WTC11 (cell line): ENCODE data around the gene UTP11. TPM values are rescaled to one million over a fixed set of nuclear protein-coding genes. Genes with fewer than 3 reads are reported as not detected.

ENCODE experiments used
- ARID4B ChIP-seq: sonication (generic); formaldehyde crosslinking; IDR thresholded peaks from 2 replicates; pipeline ENCODE4 v1.8.0; 2023; ENCODE audit warnings: missing genetic modification reagents, mild to moderate bottlenecking, borderline replicate concordance
- CBFB ChIP-seq: sonication (generic); formaldehyde crosslinking; IDR thresholded peaks from 2 replicates; pipeline ENCODE4 v1.8.1; 2022; ENCODE audit warnings: mild to moderate bottlenecking, low read depth, missing genetic modification reagents
- CDX4 ChIP-seq: fragments of 250-450 bp; sonication (Bioruptor Pico); IDR thresholded peaks from 2 replicates; pipeline ENCODE4 v1.9.0; 2021; ENCODE audit warnings: moderate library complexity, mild to moderate bottlenecking, inconsistent platforms, borderline replicate concordance
- CREB1 ChIP-seq: sonication (generic); formaldehyde crosslinking; IDR thresholded peaks from 2 replicates; pipeline ENCODE4 v1.8.0; 2023; ENCODE audit warnings: mild to moderate bottlenecking, missing genetic modification reagents
- EMX1 ChIP-seq: fragments of 250-450 bp; sonication (Bioruptor Pico); IDR thresholded peaks from 2 replicates; pipeline ENCODE4 v1.8.0; 2021; ENCODE audit warnings: mild to moderate bottlenecking
- ESRRA ChIP-seq: sonication (generic); formaldehyde crosslinking; IDR thresholded peaks from 2 replicates; pipeline ENCODE4 v1.8.1; 2022; ENCODE audit warnings: mild to moderate bottlenecking, missing genetic modification reagents, borderline replicate concordance
- ETV6 ChIP-seq: sonication (generic); formaldehyde crosslinking; IDR thresholded peaks from 2 replicates; pipeline ENCODE4 v1.8.1; 2022; ENCODE audit warnings: mild to moderate bottlenecking, missing genetic modification reagents
- FOXJ3 ChIP-seq: sonication (generic); formaldehyde crosslinking; IDR thresholded peaks from 2 replicates; pipeline ENCODE4 v1.9.0; 2021; ENCODE audit warnings: missing genetic modification reagents, mild to moderate bottlenecking, borderline replicate concordance
- GABPB1 ChIP-seq: sonication (generic); formaldehyde crosslinking; IDR thresholded peaks from 2 replicates; pipeline ENCODE4 v1.8.1; 2023; ENCODE audit warnings: mild to moderate bottlenecking, missing genetic modification reagents
- JAZF1 ChIP-seq: fragments of 250-450 bp; sonication (Bioruptor Pico); IDR thresholded peaks from 2 replicates; pipeline ENCODE4 v1.9.0; 2021; ENCODE audit warnings: moderate library complexity, mild to moderate bottlenecking, inconsistent platforms
- MAX ChIP-seq: sonication (generic); formaldehyde crosslinking; IDR thresholded peaks from 2 replicates; pipeline ENCODE4 v1.8.0; 2022; ENCODE audit warnings: mild to moderate bottlenecking, missing genetic modification reagents
- MLX ChIP-seq: sonication (generic); formaldehyde crosslinking; IDR thresholded peaks from 2 replicates; pipeline ENCODE4 v1.8.1; 2023; ENCODE audit warnings: mild to moderate bottlenecking, missing genetic modification reagents, moderate library complexity
- MXD4 ChIP-seq: fragments of 250-450 bp; sonication (Bioruptor Pico); IDR thresholded peaks from 2 replicates; pipeline ENCODE4 v1.8.0; 2021; ENCODE audit warnings: mild to moderate bottlenecking, moderate library complexity, borderline replicate concordance
- NFATC4 ChIP-seq: fragments of 250-450 bp; sonication (Bioruptor Pico); IDR thresholded peaks from 2 replicates; pipeline ENCODE4 v1.9.0; 2021; ENCODE audit warnings: mild to moderate bottlenecking
- NR3C1 ChIP-seq: sonication (generic); formaldehyde crosslinking; conservative IDR thresholded peaks from 2 replicates; pipeline ENCODE4 v1.8.1; 2023; ENCODE audit warnings: low read depth, mild to moderate bottlenecking, missing genetic modification reagents
- PRRX2 ChIP-seq: fragments of 250-450 bp; sonication (Bioruptor Pico); IDR thresholded peaks from 2 replicates; pipeline ENCODE4 v1.8.0; 2021; ENCODE audit warnings: mild to moderate bottlenecking
- RELA ChIP-seq: sonication (generic); formaldehyde crosslinking; IDR thresholded peaks from 2 replicates; pipeline ENCODE4 v1.8.1; 2022; ENCODE audit warnings: missing genetic modification reagents, mild to moderate bottlenecking, borderline replicate concordance
- RORB ChIP-seq: fragments of 250-450 bp; sonication (Bioruptor Pico); IDR thresholded peaks from 2 replicates; pipeline ENCODE4 v1.9.0; 2021; ENCODE audit warnings: mild to moderate bottlenecking
- SMAD4 ChIP-seq: sonication (generic); formaldehyde crosslinking; IDR thresholded peaks from 2 replicates; pipeline ENCODE4 v1.8.0; 2022; ENCODE audit warnings: mild to moderate bottlenecking, missing genetic modification reagents
- TCF7 ChIP-seq: sonication (generic); formaldehyde crosslinking; IDR thresholded peaks from 2 replicates; pipeline ENCODE4 v1.8.0; 2022; ENCODE audit warnings: mild to moderate bottlenecking, low read depth, missing genetic modification reagents, moderate library complexity
- TEAD1 ChIP-seq: sonication (generic); formaldehyde crosslinking; IDR thresholded peaks from 2 replicates; pipeline ENCODE4 v1.8.0; 2022; ENCODE audit warnings: mild to moderate bottlenecking, missing genetic modification reagents
- USF2 ChIP-seq: sonication (generic); formaldehyde crosslinking; IDR thresholded peaks from 2 replicates; pipeline ENCODE4 v1.8.1; 2023; ENCODE audit warnings: mild to moderate bottlenecking, missing genetic modification reagents, moderate library complexity
- ZBTB43 ChIP-seq: sonication (generic); formaldehyde crosslinking; IDR thresholded peaks from 2 replicates; pipeline ENCODE4 v1.8.1; 2023; ENCODE audit warnings: mild to moderate bottlenecking, missing genetic modification reagents
- ZMAT4 ChIP-seq: fragments of 250-450 bp; sonication (Bioruptor Pico); IDR thresholded peaks from 2 replicates; pipeline ENCODE4 v1.9.0; 2021; ENCODE audit warnings: mild to moderate bottlenecking
- ZNF138 ChIP-seq: sonication (generic); formaldehyde crosslinking; conservative IDR thresholded peaks from 2 replicates; pipeline ENCODE4 v1.8.1; 2022; ENCODE audit warnings: mild to moderate bottlenecking, moderate library complexity, missing genetic modification reagents
- ZNF416 ChIP-seq: fragments of 250-450 bp; sonication (Bioruptor Pico); IDR thresholded peaks from 2 replicates; pipeline ENCODE4 v1.9.0; 2021; ENCODE audit warnings: mild to moderate bottlenecking, inconsistent platforms
- total RNA-seq: library from RNA; stranded (reverse); gene quantifications from 3 replicates; pipeline ENCODE4 v1.2.3, GENCODE V29; 2021
- TF ChIP-seq, protein P1 (sequence below): sonication (generic); formaldehyde crosslinking; IDR thresholded peaks from 2 replicates; pipeline ENCODE4 v1.8.1; 2022; ENCODE audit warnings: mild to moderate bottlenecking, moderate library complexity, missing genetic modification reagents
- TF ChIP-seq, protein P2 (sequence below): sonication (generic); formaldehyde crosslinking; IDR thresholded peaks from 2 replicates; pipeline ENCODE4 v1.8.1; 2022; ENCODE audit warnings: low read depth, missing genetic modification reagents, borderline replicate concordance

Gene UTP11
- total RNA-seq, 1 experiment from 2014 or later, result 42.2 TPM

- no peak for TF ChIP-seq MLX (CRISPR knock-in tag)
- TF ChIP-seq CDX4 (CRISPR knock-in tag), result no peak
- no peak for TF ChIP-seq EMX1 (CRISPR knock-in tag)
- no peak for TF ChIP-seq JAZF1
- TF ChIP-seq, protein P1, sequence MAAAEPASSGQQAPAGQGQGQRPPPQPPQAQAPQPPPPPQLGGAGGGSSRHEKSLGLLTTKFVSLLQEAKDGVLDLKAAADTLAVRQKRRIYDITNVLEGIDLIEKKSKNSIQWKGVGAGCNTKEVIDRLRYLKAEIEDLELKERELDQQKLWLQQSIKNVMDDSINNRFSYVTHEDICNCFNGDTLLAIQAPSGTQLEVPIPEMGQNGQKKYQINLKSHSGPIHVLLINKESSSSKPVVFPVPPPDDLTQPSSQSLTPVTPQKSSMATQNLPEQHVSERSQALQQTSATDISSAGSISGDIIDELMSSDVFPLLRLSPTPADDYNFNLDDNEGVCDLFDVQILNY (CRISPR knock-in tag), result peak; percentile 55; the same call in 1 of the 2 replicates
- TF ChIP-seq NR3C1, result no peak
- TF ChIP-seq ARID4B (CRISPR knock-in tag), result peak; percentile 98
- TF ChIP-seq ETV6 (CRISPR knock-in tag), result peak; percentile 81
- peak; percentile 54; the same call in 1 of the 2 replicates for TF ChIP-seq CREB1 (CRISPR knock-in tag)
- peak; percentile 60; the same call in 1 of the 2 replicates for TF ChIP-seq ESRRA (CRISPR knock-in tag)
- TF ChIP-seq CBFB, result no peak
- TF ChIP-seq USF2 (CRISPR knock-in tag), result 0 out of 2 replicates have a peak, but pooled peaks have one; percentile 12
- no peak for TF ChIP-seq ZNF138
- TF ChIP-seq ZMAT4 (CRISPR knock-in tag), result no peak
- TF ChIP-seq, protein P2, sequence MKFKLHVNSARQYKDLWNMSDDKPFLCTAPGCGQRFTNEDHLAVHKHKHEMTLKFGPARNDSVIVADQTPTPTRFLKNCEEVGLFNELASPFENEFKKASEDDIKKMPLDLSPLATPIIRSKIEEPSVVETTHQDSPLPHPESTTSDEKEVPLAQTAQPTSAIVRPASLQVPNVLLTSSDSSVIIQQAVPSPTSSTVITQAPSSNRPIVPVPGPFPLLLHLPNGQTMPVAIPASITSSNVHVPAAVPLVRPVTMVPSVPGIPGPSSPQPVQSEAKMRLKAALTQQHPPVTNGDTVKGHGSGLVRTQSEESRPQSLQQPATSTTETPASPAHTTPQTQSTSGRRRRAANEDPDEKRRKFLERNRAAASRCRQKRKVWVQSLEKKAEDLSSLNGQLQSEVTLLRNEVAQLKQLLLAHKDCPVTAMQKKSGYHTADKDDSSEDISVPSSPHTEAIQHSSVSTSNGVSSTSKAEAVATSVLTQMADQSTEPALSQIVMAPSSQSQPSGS, result peak; percentile 82; the same call in 1 of the 2 replicates
- no peak for TF ChIP-seq FOXJ3 (CRISPR knock-in tag)
- peak; percentile 98 for TF ChIP-seq MAX
- TF ChIP-seq RORB (CRISPR knock-in tag), result no peak
- TF ChIP-seq NFATC4, result no peak
- TF ChIP-seq MXD4, result no peak
- peak; percentile 97 for TF ChIP-seq ZBTB43 (CRISPR knock-in tag)
- peak; percentile 92 for TF ChIP-seq TCF7 (CRISPR knock-in tag)
- peak; percentile 87; the same call in 1 of the 2 replicates for TF ChIP-seq TEAD1 (CRISPR knock-in tag)
- no peak for TF ChIP-seq GABPB1
- TF ChIP-seq ZNF416 (CRISPR knock-in tag), result no peak
- no peak for TF ChIP-seq PRRX2 (CRISPR knock-in tag)
- TF ChIP-seq RELA (CRISPR knock-in tag), result peak; percentile 62
- TF ChIP-seq SMAD4, result peak; percentile 87; the same call in 1 of the 2 replicates
These were observed 33.1 kb downstream of the UTP11 start (continued) for GRCh38 chr1:38045401-38046332.
